ENCODE results near the gene BMPR1A.
A peak's percentile ranks its signal among the peaks of the same experiment; 100 is the strongest.

Gene BMPR1A

GRCh38 chr10:86960863-86961434 lies 204.5 kb downstream of the BMPR1A start:
- no peak overlapping the region for H2BK5ac ChIP-seq (ENCODE audit: low read length)
- no peak overlapping the region for H3K27ac ChIP-seq (ENCODE audit: low read depth, low read length)
- peak overlapping the region; percentile 100 for H2AK5ac ChIP-seq (ENCODE audit: low read length)
- H3K18ac ChIP-seq (ENCODE audit: low read length): no peak overlapping the region
- no peaks in the 10 kb centered on the region for H3K36me3 ChIP-seq (ENCODE audit: control insufficient read depth, insufficient read depth, low read length)
- H4K5ac ChIP-seq (ENCODE audit: low read length): no peak overlapping the region
- peak overlapping the region; percentile 42 for H3K9ac ChIP-seq (ENCODE audit: low read length)
- H4K8ac ChIP-seq (ENCODE audit: low read depth, low read length): no peak overlapping the region
- peak overlapping the region; percentile 84 for H3K56ac ChIP-seq (ENCODE audit: low read length)
- peaks cover 15% of the 10 kb centered on the region for H3K4me1 ChIP-seq (ENCODE audit: control insufficient read depth, low read depth, low read length)
- H3K4ac ChIP-seq (ENCODE audit: low read depth, low read length): no peak overlapping the region
- no peaks in the 10 kb centered on the region for H3K79me1 ChIP-seq (ENCODE audit: low read length)
- WGBS (ENCODE audit: extremely low coverage, insufficient coverage, low lambda C conversion rate): no CpG with 5 or more reads among the region's 9 CpGs
- DNase-seq: no peak
- H3K23ac ChIP-seq (ENCODE audit: low read length): no peak overlapping the region
- no peak overlapping the region for H2BK120ac ChIP-seq (ENCODE audit: low read depth, low read length)
- H3K79me2 ChIP-seq (ENCODE audit: control insufficient read depth, insufficient read depth, low read length): no peaks in the 10 kb centered on the region
- H3K4me3 ChIP-seq (ENCODE audit: low read length): no peak overlapping the region
- no peaks in the 10 kb centered on the region for H3K27me3 ChIP-seq (ENCODE audit: insufficient read depth, low read length, poor library complexity)
- no peak overlapping the region for H3K4me2 ChIP-seq (ENCODE audit: low read length)
- H2BK15ac ChIP-seq (replicated peaks; ENCODE audit: low read depth): no peak overlapping the region

- H4K5ac ChIP-seq (ENCODE audit: low read length): no peak overlapping the region
- no peak overlapping the region for H2AK5ac ChIP-seq (ENCODE audit: low read length)
- H3K23ac ChIP-seq (ENCODE audit: low read length): no peak overlapping the region
- H2BK120ac ChIP-seq (ENCODE audit: low read depth, low read length): no peak overlapping the region
- H3K4me1 ChIP-seq (ENCODE audit: control insufficient read depth, low read depth, low read length): peaks cover 13% of the 10 kb centered on the region
- no peaks in the 10 kb centered on the region for H3K79me2 ChIP-seq (ENCODE audit: control insufficient read depth, insufficient read depth, low read length)
- no peak overlapping the region for H2BK15ac ChIP-seq (replicated peaks; ENCODE audit: low read depth)
- H4K8ac ChIP-seq (ENCODE audit: low read depth, low read length): no peak overlapping the region
- no peak overlapping the region for H3K4me3 ChIP-seq (ENCODE audit: low read length)
- WGBS (ENCODE audit: extremely low coverage, insufficient coverage, low lambda C conversion rate): no CpG with 5 or more reads among the region's 12 CpGs
- no peaks in the 10 kb centered on the region for H3K27me3 ChIP-seq (ENCODE audit: insufficient read depth, low read length, poor library complexity)
- H3K18ac ChIP-seq (ENCODE audit: low read length): no peak overlapping the region
- H2BK5ac ChIP-seq (ENCODE audit: low read length): no peak overlapping the region
- H3K79me1 ChIP-seq (ENCODE audit: low read length): no peaks in the 10 kb centered on the region
- H3K56ac ChIP-seq (ENCODE audit: low read length): no peak overlapping the region
- no peaks in the 10 kb centered on the region for H3K36me3 ChIP-seq (ENCODE audit: control insufficient read depth, insufficient read depth, low read length)
- H3K27ac ChIP-seq (ENCODE audit: low read depth, low read length): no peak overlapping the region
- DNase-seq: no peak
- no peak overlapping the region for H3K4me2 ChIP-seq (ENCODE audit: low read length)
- H3K4ac ChIP-seq (ENCODE audit: low read depth, low read length): no peak overlapping the region
- H3K9ac ChIP-seq (ENCODE audit: low read length): no peak overlapping the region
Observed at GRCh38 chr10:86961481-86962091, 205.2 kb downstream of the BMPR1A start.

GRCh38 chr10:86962136-86962980 lies 205.9 kb downstream of the BMPR1A start:
- no peak overlapping the region for H4K8ac ChIP-seq (ENCODE audit: low read depth, low read length)
- DNase-seq: no peak
- H3K4ac ChIP-seq (ENCODE audit: low read depth, low read length): no peak overlapping the region
- WGBS (ENCODE audit: extremely low coverage, insufficient coverage, low lambda C conversion rate): no CpG with 5 or more reads among the region's 7 CpGs
- no peak overlapping the region for H2BK15ac ChIP-seq (replicated peaks; ENCODE audit: low read depth)
- H3K23ac ChIP-seq (ENCODE audit: low read length): no peak overlapping the region
- no peaks in the 10 kb centered on the region for H3K79me2 ChIP-seq (ENCODE audit: control insufficient read depth, insufficient read depth, low read length)
- no peak overlapping the region for H3K4me2 ChIP-seq (ENCODE audit: low read length)
- H3K4me1 ChIP-seq (ENCODE audit: control insufficient read depth, low read depth, low read length): peaks cover 13% of the 10 kb centered on the region
- no peaks in the 10 kb centered on the region for H3K36me3 ChIP-seq (ENCODE audit: control insufficient read depth, insufficient read depth, low read length)
- no peak overlapping the region for H3K18ac ChIP-seq (ENCODE audit: low read length)
- no peak overlapping the region for H3K27ac ChIP-seq (ENCODE audit: low read depth, low read length)
- H3K27me3 ChIP-seq (ENCODE audit: insufficient read depth, low read length, poor library complexity): no peaks in the 10 kb centered on the region
- H3K9ac ChIP-seq (ENCODE audit: low read length): no peak overlapping the region
- no peak overlapping the region for H3K56ac ChIP-seq (ENCODE audit: low read length)
- H2BK120ac ChIP-seq (ENCODE audit: low read depth, low read length): no peak overlapping the region
- no peak overlapping the region for H2AK5ac ChIP-seq (ENCODE audit: low read length)
- no peaks in the 10 kb centered on the region for H3K79me1 ChIP-seq (ENCODE audit: low read length)
- H3K4me3 ChIP-seq (ENCODE audit: low read length): no peak overlapping the region
- H4K5ac ChIP-seq (ENCODE audit: low read length): no peak overlapping the region
- no peak overlapping the region for H2BK5ac ChIP-seq (ENCODE audit: low read length)

- Histone ChIP-seq H2BK120ac (ENCODE audit: low read depth, low read length) (no peak overlapping the region), H3K36me3 (ENCODE audit: control insufficient read depth, insufficient read depth, low read length) (no peaks in the 10 kb centered on the region), H3K79me2 (ENCODE audit: control insufficient read depth, insufficient read depth, low read length) (no peaks in the 10 kb centered on the region), H3K79me1 (ENCODE audit: low read length) (no peaks in the 10 kb centered on the region), H3K27me3 (ENCODE audit: insufficient read depth, low read length, poor library complexity) (no peaks in the 10 kb centered on the region), H3K9ac (ENCODE audit: low read length) (no peak overlapping the region), H4K8ac (ENCODE audit: low read depth, low read length) (no peak overlapping the region), H2BK15ac (replicated peaks; ENCODE audit: low read depth) (no peak overlapping the region), H3K27ac (ENCODE audit: low read depth, low read length) (no peak overlapping the region), H3K4me3 (ENCODE audit: low read length) (no peak overlapping the region), H3K4ac (ENCODE audit: low read depth, low read length) (no peak overlapping the region), H3K4me1 (ENCODE audit: control insufficient read depth, low read depth, low read length) (peaks cover 13% of the 10 kb centered on the region), H4K5ac (ENCODE audit: low read length) (no peak overlapping the region), H2BK5ac (ENCODE audit: low read length) (no peak overlapping the region), H3K23ac (ENCODE audit: low read length) (no peak overlapping the region), H3K18ac (ENCODE audit: low read length) (no peak overlapping the region), H3K56ac (ENCODE audit: low read length) (no peak overlapping the region), H3K4me2 (ENCODE audit: low read length) (no peak overlapping the region), H2AK5ac (ENCODE audit: low read length) (no peak overlapping the region)
- whole genome bisulfite sequencing (ENCODE audit: extremely low coverage, insufficient coverage, low lambda C conversion rate): no CpG with 5 or more reads among the region's 7 CpGs
- no peak for DNase-seq
Observed at GRCh38 chr10:86962981-86963310, 206.5 kb downstream of the BMPR1A start.

- no CpG with 5 or more reads among the region's 12 CpGs for WGBS (ENCODE audit: extremely low coverage, insufficient coverage, low lambda C conversion rate)
- H4K8ac ChIP-seq (ENCODE audit: low read depth, low read length): no peak overlapping the region
Observed at GRCh38 chr10:86963341-86963919, 207.0 kb downstream of the BMPR1A start.

More at GRCh38 chr10:86963341-86963919, 207.0 kb downstream of the BMPR1A start:
- Histone ChIP-seq H2BK120ac (ENCODE audit: low read depth, low read length) (no peak overlapping the region), H3K23ac (ENCODE audit: low read length) (no peak overlapping the region), H3K27ac (ENCODE audit: low read depth, low read length) (no peak overlapping the region), H2AK5ac (ENCODE audit: low read length) (no peak overlapping the region), H3K4me3 (ENCODE audit: low read length) (no peak overlapping the region), H3K36me3 (ENCODE audit: control insufficient read depth, insufficient read depth, low read length) (no peaks in the 10 kb centered on the region), H4K5ac (ENCODE audit: low read length) (no peak overlapping the region), H3K79me2 (ENCODE audit: control insufficient read depth, insufficient read depth, low read length) (no peaks in the 10 kb centered on the region), H3K4ac (ENCODE audit: low read depth, low read length) (no peak overlapping the region), H3K4me2 (ENCODE audit: low read length) (no peak overlapping the region), H3K27me3 (ENCODE audit: insufficient read depth, low read length, poor library complexity) (no peaks in the 10 kb centered on the region), H3K79me1 (ENCODE audit: low read length) (no peaks in the 10 kb centered on the region), H2BK15ac (replicated peaks; ENCODE audit: low read depth) (no peak overlapping the region), H3K18ac (ENCODE audit: low read length) (no peak overlapping the region), H3K56ac (ENCODE audit: low read length) (no peak overlapping the region), H2BK5ac (ENCODE audit: low read length) (no peak overlapping the region), H3K4me1 (ENCODE audit: control insufficient read depth, low read depth, low read length) (peaks cover 13% of the 10 kb centered on the region), H3K9ac (ENCODE audit: low read length) (no peak overlapping the region)
- DNase-seq: no peak
